ENCODE data around the gene GAP43. TPM values are rescaled to one million over a fixed set of nuclear protein-coding genes. Genes with fewer than 3 reads are reported as not detected.

Gene GAP43
- total and polyA plus RNA-seq, 2 of the 4 experiments (the other 2 are of a cell fraction), result 0.36 to 0.51 TPM

DNA sequence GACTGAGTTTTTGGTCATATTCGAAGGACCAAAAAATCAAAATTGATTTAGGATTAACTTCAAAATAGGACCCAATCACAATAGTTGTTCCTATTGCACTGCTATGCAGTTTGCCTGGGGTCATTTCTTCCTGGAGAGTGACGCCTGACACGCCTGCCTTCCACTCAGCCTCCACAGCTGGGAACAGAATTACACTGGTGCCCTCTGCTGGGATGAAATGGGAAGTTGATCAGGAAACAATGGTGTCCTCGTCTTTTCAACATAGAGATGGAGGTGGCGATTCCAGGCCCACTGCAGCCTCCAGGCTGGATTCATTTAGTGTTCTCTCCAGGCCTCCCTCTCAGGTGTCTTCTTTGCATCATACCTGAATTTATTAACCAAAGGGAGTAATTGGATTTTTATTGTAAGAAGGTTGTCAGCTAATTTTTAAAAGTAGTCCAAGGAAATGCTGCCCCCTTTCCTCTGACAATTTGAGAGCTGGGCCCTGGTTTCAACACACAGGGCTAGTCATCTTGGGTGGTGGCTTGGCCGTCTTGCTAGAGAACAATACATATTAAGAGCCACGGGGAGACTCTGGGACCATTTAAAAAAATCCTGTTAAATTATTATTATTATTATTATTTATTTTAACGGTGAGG, 69.7 kb downstream of the GAP43 start (continued):
- TF ChIP-seq CHD1 (IDR thresholded peaks at IDR 0.05; ENCODE audit: low read depth, low read length) (no peak), POLR2A (IDR thresholded peaks at IDR 0.05; ENCODE audit: low read depth, low read length) (peak; percentile 23; the same call in 1 of the 2 replicates)

DNA sequence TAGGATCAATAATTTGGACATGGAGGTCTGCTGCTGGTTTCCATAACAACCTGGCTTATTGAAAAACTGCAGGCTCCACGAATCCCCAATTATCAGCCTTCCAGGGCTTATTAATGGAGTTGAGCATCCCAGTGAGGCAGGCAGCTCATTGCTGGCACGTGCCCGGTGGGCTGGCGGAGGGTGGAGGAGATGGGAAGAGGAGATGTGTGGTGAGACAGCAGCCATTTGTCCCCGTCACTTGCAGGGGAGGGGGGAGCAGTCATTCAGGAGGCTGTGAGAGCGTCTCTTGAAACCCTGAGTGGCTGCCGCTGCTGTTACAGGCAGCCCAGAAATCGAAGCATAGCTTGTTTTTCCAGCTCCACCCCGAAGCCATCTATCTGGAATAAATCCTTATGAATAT, 70.6 kb downstream of the GAP43 start:
- in situ Hi-C loops (cut with MboI; ENCODE audit: low sequenced_read_pairs), result loop anchor here (5.0 to 25.0 kb wide), 3 partner anchors 123 to 857 kb away; no protein-coding TSS in a partner anchor
- H3K4me3 ChIP-seq (ENCODE audit: insufficient read depth, low read depth, low read length), result no peak overlapping the region
- peaks cover 3% of the 10 kb centered on the region; the same call in 1 of the 2 replicates for H3K9me1 ChIP-seq (ENCODE audit: insufficient read depth, low read length)
- H3K18ac ChIP-seq (ENCODE audit: low read depth, low read length), result no peak overlapping the region
- CTCF ChIA-PET, result interaction anchor here (1.0 to 2.5 kb wide), 6 partner anchors 22 to 476 kb away, joined by 3 to 22 read pairs (median 4); no protein-coding TSS in a partner anchor
- no peaks in the 10 kb centered on the region for H3K27me3 ChIP-seq (ENCODE audit: control insufficient read depth, insufficient read depth, low read length)
- H3K27ac ChIP-seq (ENCODE audit: insufficient read depth, low read length), result no peak overlapping the region
- no peak for ATAC-seq (ENCODE audit: low read depth)
- intact Hi-C loops (cut with micrococcal nuclease), result loop anchor here (1.0 to 10.0 kb wide), 7 partner anchors 90 to 867 kb away; partner anchors contain the start of gene ZBTB20
- no peak overlapping the region for H4K5ac ChIP-seq (ENCODE audit: low read depth, low read length)
- H3K79me1 ChIP-seq (ENCODE audit: low read depth in 1 of 2, low read length in 2 of 2), result no peaks in the 10 kb centered on the region
- no peak overlapping the region for H2BK5ac ChIP-seq (ENCODE audit: low read depth, low read length, poor library complexity, severe bottlenecking)
- BruUV-seq (replicated peaks), result no TSS peak
- H3K4me1 ChIP-seq (ENCODE audit: control insufficient read depth, insufficient read depth, low read length), result peaks cover 5% of the 10 kb centered on the region
- WGBS, 2 experiments (ENCODE audit: extremely low coverage in 2 of 2, insufficient read length in 1 of 2), result no CpG with 5 or more reads among the region's 9 CpGs
- H4K8ac ChIP-seq (ENCODE audit: low read depth in 2 of 2, low read length in 2 of 2), result no peak overlapping the region
- no peaks in the 10 kb centered on the region for H3K9me3 ChIP-seq (ENCODE audit: control insufficient read depth, insufficient read depth, low read length)
- no peak overlapping the region for H2BK120ac ChIP-seq (ENCODE audit: low read depth, low read length)
- no peak overlapping the region for H2BK15ac ChIP-seq (ENCODE audit: low read depth, low read length)
- H3K23ac ChIP-seq (ENCODE audit: low read depth, low read length), result no peak overlapping the region
- H3K56ac ChIP-seq (ENCODE audit: extremely low read depth, insufficient read depth, low read length), result no peak overlapping the region
- no peak overlapping the region for H3K4me2 ChIP-seq (ENCODE audit: low read depth, low read length)
- H4K91ac ChIP-seq (ENCODE audit: insufficient read depth, low read depth, low read length), result no peak overlapping the region; the same call in 1 of the 2 replicates
- DNase-seq, result no peak
- H3K36me3 ChIP-seq (ENCODE audit: control insufficient read depth, insufficient read depth, low read length), result no peaks in the 10 kb centered on the region
- H2AFZ ChIP-seq (replicated peaks; ENCODE audit: low read length, poor library complexity), result peak overlapping the region; percentile 66
- dilution Hi-C loops (cut with HindIII; ENCODE audit: low sequenced_read_pairs, unreplicated experiment), result no loop called here
- H2AK5ac ChIP-seq (ENCODE audit: low read depth, low read length), result no peak overlapping the region
- H3K9ac ChIP-seq (ENCODE audit: low read depth, low read length), result no peak overlapping the region
- H2AK9ac ChIP-seq (replicated peaks; ENCODE audit: low read depth, low read length, poor library complexity), result peak overlapping the region; percentile 50
- POLR2A ChIA-PET (ENCODE audit: unreplicated experiment), result no interaction called here
- H3K14ac ChIP-seq (replicated peaks; ENCODE audit: low read depth, low read length), result no peak overlapping the region
- no peak overlapping the region for H2BK20ac ChIP-seq (ENCODE audit: low read depth, low read length)
- peak overlapping the region; percentile 57 for H3K4ac ChIP-seq (ENCODE audit: low read depth, low read length)
- H4K20me1 ChIP-seq (ENCODE audit: insufficient read depth, low read length), result no peaks in the 10 kb centered on the region
- TF ChIP-seq CHD1 (IDR thresholded peaks at IDR 0.05; ENCODE audit: low read depth, low read length) (no peak), FOS (IDR thresholded peaks at IDR 0.05; ENCODE audit: low read depth, low read length) (no peak), MAFK (IDR thresholded peaks at IDR 0.05; ENCODE audit: low read depth, low read length) (no peak), RCOR1 (IDR thresholded peaks at IDR 0.05; ENCODE audit: insufficient replicate concordance, low read length) (no peak), RAD21 (IDR thresholded peaks at IDR 0.05; ENCODE audit: low read length) (no peak), MXI1 (IDR thresholded peaks at IDR 0.05; ENCODE audit: borderline replicate concordance, low read depth, low read length) (no peak), CEBPB (IDR thresholded peaks at IDR 0.05; ENCODE audit: low read depth, low read length) (no peak), SMC3 (IDR thresholded peaks at IDR 0.05; ENCODE audit: low read depth, low read length) (no peak), MAZ (IDR thresholded peaks at IDR 0.05; ENCODE audit: borderline replicate concordance, low read depth, low read length) (no peak), POLR2A (IDR thresholded peaks at IDR 0.05; ENCODE audit: low read depth, low read length) (no peak), NFE2L2 (IDR thresholded peaks at IDR 0.05; ENCODE audit: low read depth, low read length) (no peak), RFX5 (IDR thresholded peaks at IDR 0.05; ENCODE audit: low read depth, low read length) (no peak)
- TF ChIP-seq, protein P1, sequence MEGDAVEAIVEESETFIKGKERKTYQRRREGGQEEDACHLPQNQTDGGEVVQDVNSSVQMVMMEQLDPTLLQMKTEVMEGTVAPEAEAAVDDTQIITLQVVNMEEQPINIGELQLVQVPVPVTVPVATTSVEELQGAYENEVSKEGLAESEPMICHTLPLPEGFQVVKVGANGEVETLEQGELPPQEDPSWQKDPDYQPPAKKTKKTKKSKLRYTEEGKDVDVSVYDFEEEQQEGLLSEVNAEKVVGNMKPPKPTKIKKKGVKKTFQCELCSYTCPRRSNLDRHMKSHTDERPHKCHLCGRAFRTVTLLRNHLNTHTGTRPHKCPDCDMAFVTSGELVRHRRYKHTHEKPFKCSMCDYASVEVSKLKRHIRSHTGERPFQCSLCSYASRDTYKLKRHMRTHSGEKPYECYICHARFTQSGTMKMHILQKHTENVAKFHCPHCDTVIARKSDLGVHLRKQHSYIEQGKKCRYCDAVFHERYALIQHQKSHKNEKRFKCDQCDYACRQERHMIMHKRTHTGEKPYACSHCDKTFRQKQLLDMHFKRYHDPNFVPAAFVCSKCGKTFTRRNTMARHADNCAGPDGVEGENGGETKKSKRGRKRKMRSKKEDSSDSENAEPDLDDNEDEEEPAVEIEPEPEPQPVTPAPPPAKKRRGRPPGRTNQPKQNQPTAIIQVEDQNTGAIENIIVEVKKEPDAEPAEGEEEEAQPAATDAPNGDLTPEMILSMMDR (conservative IDR thresholded peaks at IDR 0.05; ENCODE audit: low read depth, low read length), result no peak
- TF ChIP-seq, protein P2, sequence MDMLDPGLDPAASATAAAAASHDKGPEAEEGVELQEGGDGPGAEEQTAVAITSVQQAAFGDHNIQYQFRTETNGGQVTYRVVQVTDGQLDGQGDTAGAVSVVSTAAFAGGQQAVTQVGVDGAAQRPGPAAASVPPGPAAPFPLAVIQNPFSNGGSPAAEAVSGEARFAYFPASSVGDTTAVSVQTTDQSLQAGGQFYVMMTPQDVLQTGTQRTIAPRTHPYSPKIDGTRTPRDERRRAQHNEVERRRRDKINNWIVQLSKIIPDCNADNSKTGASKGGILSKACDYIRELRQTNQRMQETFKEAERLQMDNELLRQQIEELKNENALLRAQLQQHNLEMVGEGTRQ (IDR thresholded peaks at IDR 0.05; ENCODE audit: low read depth, low read length), result no peak
